Measurements from ENCODE around the gene BAZ1A.
"Not testable (repeated sequence)": the region's sequence is repeated elsewhere in the genome, so short reads cannot be mapped to it uniquely, and the experiment has no call there.

BAZ1A gene

DNA sequence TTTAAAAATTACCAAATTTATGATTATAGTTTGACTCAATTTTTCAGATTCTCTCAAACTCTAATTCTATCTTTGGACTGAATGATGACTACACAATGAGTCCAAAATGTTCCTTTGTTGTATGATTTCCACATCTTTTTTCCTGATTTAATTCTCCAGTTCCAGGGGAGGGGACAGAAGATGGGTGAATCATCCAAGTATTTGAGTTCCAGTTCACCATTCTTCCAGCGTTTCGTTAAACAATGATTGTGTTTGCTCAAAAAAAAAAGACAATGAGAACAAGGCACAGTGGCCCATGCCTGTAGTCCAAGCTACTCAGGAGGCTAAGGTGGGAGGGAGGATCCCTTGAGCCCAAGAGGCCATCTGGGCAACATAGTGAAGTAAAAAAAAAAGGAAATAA, 23.8 kb downstream of the BAZ1A start:
- DNase-seq, result no peak

DNA sequence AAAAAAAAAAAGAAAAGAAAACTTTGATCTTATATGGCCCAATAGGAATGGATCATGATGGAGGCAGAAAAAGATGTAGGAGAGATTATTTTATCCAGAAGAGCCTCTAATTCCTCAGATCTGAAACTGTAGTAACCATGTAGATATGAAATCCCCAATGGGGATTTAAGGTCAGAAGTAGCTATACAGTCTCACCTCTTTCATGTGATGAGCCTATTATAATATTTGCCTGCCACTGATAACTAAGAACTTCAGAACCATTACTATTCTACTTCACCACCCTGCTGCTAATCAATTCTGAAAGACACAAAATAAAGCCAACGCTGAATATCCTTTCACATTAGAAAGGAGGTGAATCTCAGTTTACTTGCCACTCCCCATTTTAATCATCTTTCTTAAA, 29.3 kb downstream of the BAZ1A start:
- DNase-seq, result no peak

DNA sequence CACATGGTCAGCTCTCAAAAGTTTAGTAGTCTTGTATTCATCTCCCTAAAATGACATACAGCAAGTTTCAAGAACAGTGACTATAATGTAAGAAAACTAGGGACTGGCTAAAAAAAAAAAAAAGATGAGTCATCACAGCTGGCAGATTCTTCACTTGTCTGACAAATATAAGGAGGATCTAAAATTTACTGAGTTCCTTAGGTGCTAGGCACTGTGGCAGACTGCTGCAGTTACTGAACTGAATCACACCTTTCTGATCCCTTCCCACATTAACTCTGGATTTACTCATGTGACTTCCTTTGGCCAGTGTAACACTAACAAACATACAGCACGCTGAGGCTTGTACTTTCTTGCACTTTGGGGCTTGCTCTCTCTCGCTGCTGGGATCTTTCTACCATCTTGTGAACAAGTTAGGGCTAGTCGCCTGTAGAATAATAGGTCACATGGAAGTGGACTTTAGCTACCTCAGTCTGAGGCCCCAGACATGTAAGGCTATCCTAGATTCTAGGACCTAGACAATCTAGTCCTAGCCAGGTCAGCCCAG, 32.1 kb downstream of the BAZ1A start:
- peak in 1 of 2 donors; percentile 80 for DNase-seq

DNA sequence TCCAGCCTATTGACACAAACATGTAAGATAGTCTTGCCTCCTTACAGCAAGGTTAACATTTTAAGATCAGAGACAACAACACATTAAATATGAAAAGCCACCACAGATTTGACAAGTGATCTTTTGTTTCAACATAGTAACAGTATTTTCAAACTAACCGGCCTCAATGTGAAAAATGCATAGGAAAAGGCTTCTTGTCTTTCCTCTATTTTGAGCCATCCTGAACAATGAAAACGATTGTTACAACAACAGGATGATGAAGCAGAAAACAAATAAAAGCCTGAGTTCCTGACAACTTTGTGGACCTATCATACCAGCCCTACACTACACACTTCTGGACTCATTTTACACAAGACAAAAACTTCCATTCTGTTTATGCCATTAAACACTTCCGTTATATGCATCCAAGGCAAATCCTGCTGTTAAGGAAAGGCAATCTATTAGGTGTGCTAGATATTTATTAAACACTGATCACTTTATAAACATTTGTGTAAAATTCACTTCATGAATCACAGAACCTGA, 37.3 kb downstream of the BAZ1A start:
- no peak for DNase-seq

DNA sequence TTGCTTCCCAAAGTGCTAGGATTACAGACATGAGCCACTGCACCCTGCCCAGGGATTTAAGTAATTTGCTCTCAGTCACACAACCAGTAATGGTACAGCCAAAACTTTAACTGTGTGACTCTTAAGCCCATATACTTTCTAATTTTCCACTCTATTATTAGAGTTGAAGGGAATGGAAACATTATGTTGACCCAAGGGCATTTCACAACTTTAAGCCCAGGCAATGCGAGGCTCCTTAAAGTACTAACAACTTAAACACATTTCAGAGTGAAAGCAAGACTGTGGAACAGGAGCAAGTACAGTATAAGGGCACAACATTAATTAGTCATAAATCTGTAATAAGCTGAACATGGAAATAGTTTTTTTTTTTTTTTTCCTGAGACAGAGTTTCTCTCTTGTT, 39.8 kb downstream of the BAZ1A start:
- no peak for DNase-seq

DNA sequence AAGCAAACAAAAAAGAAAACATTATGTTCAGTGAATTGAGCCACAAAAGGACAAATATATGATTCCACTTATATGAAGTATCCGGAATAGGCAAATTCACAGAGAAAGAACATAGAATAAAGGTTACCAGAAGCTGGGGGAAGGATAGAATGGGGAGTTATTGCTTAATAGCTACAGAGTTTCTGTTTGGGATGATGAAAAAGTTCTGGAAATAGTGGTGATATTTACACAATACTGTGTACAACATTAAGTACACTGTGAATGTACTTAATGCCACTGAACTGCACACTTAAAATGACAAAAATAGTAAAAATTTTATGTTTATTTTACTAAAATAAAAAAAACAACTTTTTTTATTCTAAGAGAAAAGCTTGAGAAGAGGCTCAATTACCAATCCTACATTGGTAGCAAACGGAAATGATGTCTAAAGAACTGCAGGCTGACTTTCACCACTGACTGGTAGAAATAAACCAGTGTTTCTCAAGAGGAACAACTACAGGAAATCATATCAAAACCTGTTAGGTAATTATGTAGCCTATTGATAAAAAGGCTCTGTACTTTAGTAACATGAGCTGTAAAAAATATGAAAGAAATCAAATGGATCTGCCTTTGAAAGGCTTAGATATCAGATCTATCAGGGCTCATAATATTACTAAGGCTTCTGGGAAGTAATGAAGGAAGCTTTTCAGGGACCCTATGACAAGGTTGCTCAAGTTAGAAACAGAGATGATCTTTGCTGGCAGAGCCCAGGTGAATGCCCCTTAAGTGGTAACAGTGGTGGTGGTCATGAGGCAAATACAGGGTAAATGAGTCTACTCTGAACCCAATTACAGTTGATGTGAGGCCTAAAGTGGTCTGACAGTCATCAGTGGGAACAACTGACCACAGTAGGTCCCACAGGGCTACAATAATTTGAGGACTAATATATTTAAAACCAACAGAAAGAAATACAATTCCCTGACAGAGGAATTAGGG, 41.3 kb downstream of the BAZ1A start:
- DNase-seq, result peak in 1 of 2 donors; percentile 17

DNA sequence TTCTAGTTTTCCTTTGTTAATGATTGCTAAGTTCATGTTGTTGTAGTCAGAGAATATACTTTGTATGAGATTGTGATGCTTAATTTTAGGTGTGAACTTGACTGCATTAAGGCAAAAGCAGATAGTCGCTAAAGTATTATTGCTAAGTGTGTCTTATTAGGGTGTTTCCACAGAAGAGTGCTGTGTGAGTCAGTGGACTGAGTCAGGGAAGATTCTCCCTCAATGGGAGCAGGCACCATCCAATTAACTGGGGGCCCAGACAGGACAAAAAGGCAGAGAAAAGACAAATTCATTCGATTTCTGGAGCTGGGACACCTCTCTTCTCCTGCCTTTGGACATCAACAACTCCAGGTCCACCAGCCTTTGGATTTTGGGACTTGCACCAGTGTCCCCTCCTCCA, 48.5 kb downstream of the BAZ1A start:
- DNase-seq, result no peak

DNA sequence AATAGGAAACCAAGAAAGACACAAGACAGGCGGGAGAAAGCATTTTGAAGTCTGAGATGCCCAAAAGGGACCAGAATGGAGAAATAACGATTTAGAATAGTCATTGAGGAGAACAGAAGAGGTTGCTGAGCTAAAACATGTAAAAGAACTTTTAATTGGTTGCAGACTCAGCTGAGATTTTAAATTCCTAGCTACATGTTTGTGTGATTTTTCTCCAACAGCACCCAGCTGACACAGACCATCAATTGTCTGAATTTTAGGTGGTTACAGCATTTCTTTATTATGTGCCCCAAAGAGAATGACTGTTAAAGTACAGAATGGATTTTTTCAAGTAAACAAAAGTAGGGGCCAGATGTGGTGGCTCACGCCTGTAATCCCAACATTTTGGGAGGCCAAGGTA, 50.3 kb downstream of the BAZ1A start:
- DNase-seq, result no peak

DNA sequence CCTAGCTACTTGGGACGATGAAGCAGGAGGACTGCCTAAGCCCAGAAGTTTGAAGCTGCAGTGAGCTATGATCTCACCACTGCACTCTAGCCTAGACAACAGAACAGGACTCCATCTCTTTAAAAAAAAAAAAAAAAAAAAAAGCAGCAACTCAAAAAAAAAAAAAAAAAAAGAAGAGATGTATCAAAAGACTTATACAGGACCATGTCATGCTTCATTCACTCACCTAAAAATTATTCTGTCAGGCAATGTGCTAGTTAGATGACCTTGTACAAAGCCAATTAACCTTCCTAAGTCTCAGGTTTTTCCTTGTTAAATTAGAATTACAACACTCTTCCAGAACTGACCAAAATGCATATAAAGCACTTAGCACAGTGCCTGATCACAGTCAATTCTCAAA, 50.9 kb downstream of the BAZ1A start:
- DNase-seq, result no peak

DNA sequence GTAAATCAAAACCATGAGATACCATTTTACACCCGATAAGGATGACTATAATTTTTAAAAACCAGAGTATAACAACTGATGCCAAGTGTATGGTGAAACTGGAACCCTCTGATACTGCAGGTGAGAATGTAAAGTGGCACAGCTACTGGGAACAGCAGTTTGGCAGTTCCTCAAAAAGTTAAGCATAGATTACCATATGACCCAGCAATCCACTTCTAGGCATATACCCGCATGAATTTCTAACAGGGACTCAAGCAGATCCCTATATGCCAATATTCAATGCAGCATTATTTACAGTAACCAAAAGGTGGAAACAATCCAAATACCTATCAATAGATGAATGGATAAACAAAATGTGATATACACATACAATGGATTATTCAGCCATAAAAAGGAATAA, 57.4 kb downstream of the BAZ1A start:
- DNase-seq, result no peak

DNA sequence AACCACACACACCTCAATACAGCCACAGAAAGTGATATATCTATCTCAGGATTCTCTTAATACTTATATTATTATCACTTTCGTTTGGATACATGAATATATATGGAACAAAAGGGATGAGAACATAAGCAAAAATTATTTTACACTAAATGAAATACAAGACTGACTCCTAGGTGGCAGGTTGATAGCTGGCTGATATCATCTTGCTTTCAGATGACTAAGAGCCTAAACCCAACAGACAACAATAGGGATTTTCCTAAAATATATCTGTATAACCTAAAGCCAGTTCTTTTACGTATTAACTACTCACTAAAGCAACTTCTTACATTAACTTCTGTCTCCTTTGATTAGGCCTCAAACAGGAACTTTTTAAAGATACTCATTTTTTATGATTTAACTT, 65.1 kb downstream of the BAZ1A start:
- no peak for DNase-seq

DNA sequence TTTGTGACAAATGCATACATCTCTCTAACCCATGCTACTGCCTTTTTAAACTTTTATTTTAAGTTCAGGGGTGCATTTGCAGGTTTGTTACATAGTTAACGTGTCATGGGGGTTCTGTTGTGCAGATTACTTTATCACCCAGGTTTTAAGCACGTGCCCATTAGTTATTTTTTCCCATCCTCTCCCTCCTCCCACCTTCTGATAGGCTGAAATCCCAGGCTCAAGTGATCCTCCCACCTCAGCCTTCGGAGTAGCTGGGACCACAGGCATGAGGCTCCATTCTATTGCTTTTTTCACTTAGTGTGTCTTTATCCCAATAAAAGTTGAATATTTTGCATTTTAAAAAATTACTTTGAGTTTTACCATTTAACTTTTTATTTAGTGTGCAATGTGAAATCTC, 68.9 kb downstream of the BAZ1A start:
- no peak for DNase-seq

DNA sequence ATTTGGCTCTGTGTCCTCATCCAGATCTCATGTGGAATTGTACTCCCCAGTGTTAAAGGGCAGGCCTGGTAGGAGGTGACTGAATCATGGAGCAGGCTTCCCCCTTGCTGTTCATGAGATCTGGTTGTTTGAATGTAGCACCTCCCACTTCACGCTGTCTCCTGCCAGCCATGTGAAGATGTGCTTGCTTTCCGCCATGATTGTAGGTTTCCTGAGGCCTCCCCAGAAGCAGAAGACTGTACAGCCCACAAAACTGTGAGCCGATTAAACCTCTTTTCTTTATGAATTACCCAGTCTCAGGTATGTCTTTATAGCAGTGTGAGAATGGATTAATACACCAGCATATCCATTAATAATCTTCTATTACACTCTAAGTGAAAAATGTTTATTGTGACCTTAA, 70.2 kb downstream of the BAZ1A start:
- no peak for DNase-seq

DNA sequence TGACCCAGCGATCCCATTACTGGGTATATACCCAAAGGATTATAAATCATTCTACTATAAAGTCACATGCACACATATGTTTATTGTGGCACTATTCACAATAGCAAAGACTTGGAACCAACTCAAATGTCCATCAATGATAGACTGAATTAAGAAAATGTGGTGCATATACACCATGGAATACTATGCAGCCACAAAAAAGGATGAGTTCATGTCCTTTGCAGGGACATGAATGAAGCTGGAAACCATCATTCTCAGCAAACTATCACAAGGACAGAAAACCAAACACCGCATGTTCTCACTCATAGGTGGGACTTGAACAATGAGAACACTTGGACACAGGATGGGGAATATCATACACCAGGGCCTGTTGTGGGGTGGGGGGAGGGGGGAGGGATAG, 76.3 kb downstream of the BAZ1A start:
- not testable (repeated sequence) for DNase-seq

DNA sequence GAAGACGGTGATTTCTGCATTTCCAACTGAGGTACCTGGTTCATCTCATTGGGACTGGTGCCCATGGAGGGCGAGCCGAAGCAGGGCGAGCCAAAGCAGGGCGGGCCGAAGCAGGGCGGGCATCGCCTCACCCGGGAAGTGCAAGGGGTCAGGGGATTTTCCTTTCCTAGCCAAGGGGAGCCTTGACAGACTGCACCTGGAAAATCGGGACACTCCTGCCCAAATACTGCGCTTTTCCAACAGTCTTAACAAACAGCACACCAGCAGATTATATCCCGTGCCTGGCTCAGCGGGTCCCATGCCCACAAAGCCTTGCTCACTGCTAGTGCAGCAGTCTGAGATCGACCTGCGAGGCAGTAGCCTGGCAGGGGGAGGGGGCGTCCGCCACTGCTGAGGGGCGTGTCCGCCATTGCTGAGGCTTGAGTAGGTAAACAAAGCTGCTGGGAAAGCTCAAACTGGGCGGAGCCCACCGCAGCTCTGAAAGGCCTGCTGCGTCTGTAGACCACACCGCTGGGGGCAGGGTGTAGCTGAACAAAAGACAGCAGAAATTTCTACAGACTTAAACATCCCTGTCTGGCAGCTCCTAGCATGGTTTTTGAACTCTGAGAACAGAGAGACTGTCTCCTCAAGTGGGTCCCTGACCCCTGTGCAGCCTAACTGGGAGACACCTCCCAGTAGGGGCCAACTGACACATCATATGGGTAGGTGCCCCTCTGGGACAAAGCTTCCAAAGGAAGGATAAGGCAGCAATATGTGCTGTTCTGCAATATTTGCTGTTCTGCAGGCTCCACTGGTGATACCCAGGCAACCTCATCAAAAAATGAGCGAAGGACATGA, 77.2 kb downstream of the BAZ1A start:
- no peak for DNase-seq

DNA sequence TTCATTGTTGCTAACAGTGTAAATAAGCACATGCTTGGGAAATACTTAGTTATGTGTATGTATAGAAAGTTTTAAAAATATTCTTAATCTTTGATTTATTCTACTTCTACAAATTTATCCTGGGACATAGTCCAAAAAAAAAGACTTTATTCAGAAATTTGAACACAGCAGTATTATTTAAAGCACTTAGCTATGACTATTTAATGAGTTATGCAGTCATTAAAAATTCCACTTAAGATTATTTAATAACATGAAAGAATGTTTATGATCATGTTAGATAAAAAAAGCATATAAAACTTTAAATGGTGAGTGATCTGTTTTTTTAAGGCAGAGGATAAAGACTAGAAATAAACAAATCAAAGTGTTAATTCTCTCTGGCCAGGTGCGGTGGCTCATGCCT, 78.3 kb downstream of the BAZ1A start:
- no peak for DNase-seq

DNA sequence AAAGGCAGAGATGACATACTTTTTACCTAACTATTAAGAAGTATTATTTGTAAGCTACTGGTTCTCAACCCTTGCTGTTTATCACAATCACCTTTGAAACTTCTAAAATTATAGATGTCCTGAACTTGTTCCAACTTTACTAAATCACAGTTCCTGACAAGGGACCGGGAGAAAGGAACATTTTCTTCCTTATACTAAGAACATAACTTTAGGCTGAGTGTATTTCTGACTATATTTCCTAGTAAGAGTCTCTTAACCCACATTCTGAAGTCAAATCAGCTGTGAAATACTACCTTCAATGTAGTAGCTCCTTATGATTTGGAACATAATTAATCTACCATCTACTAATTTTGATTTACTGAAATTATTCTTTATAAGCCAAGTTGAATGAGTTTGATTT, 80.2 kb downstream of the BAZ1A start:
- no peak for DNase-seq

DNA sequence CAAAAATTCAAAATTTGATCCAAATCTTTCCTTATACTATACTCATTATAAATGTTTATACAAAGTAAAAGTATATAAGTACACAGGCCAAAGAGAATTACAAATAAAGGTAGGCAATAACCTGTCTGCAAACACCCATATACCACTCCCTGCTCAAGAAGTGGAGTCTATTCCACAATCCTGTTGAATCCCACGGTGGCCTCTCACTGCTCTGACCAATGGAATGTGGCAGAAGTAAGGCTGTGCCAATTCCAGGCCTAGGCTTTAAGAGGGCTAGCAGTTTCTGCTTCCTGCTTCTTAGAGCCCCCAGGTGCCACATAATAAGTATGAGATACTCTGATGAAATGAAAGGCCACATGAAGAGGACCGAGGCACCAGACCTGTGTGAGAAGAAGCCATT, 80.9 kb downstream of the BAZ1A start:
- DNase-seq, result no peak

DNA sequence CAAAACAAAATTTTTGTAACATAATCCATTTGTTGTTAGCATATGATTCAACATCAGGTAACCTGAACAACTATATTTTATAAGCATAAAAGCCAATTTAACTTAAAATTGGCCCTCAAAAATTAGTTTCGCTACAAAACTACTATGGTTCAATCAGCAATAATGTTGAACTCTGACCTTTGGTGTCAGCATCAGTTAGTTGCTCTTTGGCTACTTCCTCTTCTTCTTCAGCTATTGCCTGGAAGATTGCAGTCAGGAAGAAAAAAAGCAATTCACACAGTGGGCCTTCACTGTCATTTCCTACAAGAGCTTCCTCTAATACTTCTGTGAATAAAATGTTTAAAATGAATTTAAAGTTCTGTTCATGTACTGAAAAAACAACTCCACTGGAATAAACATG, 82.6 kb downstream of the BAZ1A start:
- DNase-seq, result no peak

DNA sequence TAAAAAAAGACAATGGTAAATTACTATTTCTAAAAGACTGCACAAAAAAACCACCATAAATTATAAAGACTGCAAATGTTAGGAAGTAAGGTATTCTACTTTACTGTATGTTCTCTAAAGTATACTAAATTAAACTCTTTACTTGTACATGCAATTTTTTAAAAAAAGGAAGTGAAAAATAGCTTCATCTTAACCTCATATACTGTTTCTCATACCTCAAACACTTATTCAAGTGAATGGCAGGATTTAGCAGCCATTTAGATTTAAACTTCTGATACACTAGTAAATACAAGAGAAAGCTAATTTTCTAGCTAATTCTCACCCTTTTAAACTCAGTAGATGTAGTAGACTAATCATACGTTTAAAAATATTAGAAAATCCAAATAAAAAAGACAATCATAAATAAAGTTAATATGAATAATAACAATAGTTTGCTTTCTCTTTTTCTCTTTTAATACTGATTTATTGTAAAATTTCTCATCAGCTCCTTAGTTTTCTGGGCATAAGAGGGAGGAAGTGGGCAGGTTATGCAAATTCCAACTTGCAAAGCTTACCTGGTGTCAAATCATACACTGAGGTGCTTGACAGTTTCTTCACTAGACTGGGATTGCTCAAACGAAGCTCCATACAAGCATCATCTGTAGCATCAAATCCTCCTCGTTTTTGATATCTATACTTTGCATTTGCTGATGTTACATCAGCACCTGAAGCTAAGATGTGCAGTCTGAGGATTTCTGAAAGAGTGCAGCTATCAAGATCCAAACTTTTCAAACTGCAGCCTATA, 89.7 kb downstream of the BAZ1A start:
- no peak for DNase-seq

DNA sequence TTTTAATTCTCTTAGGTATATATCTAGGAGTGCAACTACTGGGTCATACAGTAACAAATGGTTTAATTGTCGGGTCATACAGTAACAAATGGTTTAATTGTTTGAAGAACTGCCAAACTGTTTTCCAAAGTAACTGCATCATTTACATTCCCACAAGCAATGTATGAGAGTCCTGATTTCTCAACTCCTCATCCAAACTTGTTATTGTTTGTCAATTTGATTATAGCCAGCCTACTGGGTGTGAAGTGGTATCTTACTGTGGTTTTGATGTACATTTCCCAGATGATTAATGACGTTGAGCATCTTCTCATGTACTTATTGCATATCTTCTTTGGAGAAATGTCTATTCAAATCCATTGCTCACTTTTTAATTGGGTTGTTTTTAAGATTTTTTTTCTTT, 93.1 kb downstream of the BAZ1A start:
- no peak for DNase-seq

DNA sequence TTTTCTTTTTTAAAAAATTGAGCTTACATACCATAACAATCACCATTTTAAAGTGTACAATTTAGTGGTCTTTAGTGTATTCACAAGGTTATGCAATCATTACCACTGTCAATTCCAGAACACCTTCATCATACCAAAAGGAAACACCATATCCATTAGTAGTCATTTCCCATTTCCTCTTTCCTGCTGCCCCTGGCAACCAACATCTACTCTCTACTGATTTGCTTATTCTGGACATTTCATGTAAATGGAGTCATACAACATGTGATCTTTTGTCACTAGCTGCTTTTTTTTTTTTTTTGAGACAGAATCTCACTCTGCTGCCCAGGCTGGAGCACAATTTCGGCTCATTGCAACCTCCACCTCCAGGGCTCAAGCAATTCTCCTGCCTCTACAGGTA, 93.9 kb downstream of the BAZ1A start:
- DNase-seq, result no peak

DNA sequence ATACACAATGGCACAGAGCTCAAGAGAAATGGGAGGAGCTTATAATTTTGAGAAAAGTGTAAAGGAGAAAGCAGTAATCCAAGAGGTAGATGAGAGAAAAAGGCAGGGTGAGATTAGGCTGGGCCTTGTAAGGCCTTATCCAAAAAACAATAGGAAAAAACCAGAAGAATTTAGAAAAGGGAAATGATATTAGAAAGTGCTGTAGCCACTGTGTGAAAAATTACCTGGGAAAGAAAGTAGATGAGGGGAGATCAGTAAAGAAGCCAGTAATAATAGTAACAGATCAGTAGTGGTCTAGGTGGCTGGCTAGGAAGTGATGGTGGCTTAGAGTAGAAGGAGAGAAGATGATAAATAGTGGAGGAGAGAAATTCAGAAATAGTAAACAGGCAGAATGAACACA, 94.5 kb downstream of the BAZ1A start:
- DNase-seq, result no peak

Data from bone marrow (tissue), 2 donors.